ENCODE measurements around the gene SYN1. TPM values are rescaled to one million over a fixed set of nuclear protein-coding genes. Genes with fewer than 3 reads are reported as not detected.

The SYN1 gene
- total RNA-seq, 3 donors from 2014 or later = 0.78 to 4.1 (median 1.6) TPM

DNA sequence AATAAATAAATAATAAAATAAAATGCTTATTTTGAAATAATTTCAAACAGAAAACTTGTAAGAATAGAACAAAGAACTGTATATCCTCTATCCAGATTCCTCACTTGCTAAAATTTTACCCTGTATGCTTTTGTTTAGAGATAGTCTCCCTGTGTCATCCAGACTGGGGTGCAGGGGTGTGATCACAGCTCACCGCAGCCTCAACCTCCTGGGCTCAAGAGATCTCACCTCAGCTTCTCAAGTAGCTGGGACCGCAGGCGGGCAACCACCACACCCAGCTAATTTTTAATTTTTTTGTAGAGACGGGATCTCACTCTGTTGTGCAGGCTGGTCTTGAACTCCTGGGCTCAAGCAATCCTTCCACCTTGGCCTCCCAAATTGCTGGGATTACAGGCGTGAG, 76.2 kb downstream of the SYN1 start:
- Histone ChIP-seq H3K4me1 (ENCODE audit: low read depth) (no peaks in the 10 kb centered on the region), H3K36me3 (ENCODE audit: low read depth) (no peaks in the 10 kb centered on the region), H3K4me3 (no peak overlapping the region), H3K9me3 (no peaks in the 10 kb centered on the region)
- no peak for ATAC-seq
- TF ChIP-seq, protein P1, sequence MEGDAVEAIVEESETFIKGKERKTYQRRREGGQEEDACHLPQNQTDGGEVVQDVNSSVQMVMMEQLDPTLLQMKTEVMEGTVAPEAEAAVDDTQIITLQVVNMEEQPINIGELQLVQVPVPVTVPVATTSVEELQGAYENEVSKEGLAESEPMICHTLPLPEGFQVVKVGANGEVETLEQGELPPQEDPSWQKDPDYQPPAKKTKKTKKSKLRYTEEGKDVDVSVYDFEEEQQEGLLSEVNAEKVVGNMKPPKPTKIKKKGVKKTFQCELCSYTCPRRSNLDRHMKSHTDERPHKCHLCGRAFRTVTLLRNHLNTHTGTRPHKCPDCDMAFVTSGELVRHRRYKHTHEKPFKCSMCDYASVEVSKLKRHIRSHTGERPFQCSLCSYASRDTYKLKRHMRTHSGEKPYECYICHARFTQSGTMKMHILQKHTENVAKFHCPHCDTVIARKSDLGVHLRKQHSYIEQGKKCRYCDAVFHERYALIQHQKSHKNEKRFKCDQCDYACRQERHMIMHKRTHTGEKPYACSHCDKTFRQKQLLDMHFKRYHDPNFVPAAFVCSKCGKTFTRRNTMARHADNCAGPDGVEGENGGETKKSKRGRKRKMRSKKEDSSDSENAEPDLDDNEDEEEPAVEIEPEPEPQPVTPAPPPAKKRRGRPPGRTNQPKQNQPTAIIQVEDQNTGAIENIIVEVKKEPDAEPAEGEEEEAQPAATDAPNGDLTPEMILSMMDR (IDR thresholded peaks at IDR 0.05) = no peak
- no peak for DNase-seq
- intact Hi-C loops (cut with DNase I, micrococcal nuclease) = no loop called here

DNA sequence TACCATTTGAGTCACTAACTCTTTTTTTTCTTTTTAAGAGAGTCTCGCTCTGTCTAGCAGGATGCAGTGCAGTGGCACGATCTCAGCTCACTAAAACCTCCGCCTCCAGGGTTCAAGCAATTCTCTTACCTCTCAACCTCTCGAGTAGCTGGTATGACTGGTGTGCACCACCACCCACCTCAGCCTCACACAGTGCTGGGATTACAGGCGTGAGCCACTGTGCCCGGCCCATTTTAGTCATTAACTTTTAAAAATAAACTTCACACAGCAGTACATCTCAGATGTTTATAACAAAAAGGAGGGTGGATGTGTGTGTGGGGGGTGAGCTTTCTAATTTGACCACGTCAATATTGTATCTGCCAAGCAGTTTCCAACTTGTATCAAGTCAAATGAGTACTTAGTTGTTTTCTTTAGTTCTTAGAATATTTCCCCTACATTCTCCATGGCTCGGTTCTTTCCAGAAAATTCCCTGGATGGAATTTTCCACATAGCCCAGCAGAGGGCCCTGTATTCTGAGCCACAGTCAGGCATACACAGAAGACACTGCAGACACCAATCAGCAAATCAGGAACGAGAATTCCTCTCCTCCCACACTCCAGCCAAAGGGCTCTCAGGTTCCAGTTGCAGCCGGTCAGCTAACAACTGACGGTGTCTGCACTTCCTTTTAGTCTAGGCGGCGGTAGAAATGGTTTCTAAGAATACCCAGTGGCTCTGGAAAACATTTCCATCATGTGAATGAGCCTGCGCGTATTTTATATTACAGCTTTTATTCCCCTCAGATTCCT, 78.7 kb downstream of the SYN1 start:
- Histone ChIP-seq H3K4me3 (no peak overlapping the region), H3K36me3 (ENCODE audit: low read depth) (no peaks in the 10 kb centered on the region), H3K4me1 (ENCODE audit: low read depth) (no peaks in the 10 kb centered on the region), H3K9me3 (no peaks in the 10 kb centered on the region)
- DNase-seq (peak; percentile 65 to 73 (median 67)), ATAC-seq (peak; percentile 100)
- TF ChIP-seq, protein P1 (IDR thresholded peaks at IDR 0.05) = no peak
- intact Hi-C loops (cut with DNase I, micrococcal nuclease) = no loop called here

DNA sequence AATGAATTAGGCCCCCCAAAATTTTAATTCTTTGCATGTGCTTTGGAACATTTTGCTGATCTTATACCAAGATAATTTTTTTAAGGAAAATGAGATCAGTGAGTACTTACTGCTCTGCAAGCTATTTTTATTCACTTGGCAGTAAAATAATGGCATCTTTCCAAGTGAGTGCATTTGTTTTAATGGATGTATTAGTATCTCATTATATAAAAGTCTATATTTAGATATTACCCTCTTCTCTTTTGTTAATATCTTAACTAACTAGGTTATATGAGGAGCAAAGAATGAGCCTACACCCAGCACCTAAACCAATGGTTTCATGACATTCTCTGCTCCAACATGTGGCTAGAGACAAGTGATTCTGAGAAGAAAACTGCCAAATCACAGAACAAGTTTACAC, 79.8 kb downstream of the SYN1 start:
- TF ChIP-seq, protein P1 (IDR thresholded peaks at IDR 0.05) = no peak
- no peaks in the 10 kb centered on the region for H3K36me3 ChIP-seq (ENCODE audit: low read depth)
- DNase-seq (no peak), ATAC-seq (no peak)
- no peak overlapping the region for H3K4me3 ChIP-seq
- no peaks in the 10 kb centered on the region for H3K9me3 ChIP-seq
- no peaks in the 10 kb centered on the region for H3K4me1 ChIP-seq (ENCODE audit: low read depth)
- intact Hi-C loops (cut with DNase I, micrococcal nuclease) = no loop called here

DNA sequence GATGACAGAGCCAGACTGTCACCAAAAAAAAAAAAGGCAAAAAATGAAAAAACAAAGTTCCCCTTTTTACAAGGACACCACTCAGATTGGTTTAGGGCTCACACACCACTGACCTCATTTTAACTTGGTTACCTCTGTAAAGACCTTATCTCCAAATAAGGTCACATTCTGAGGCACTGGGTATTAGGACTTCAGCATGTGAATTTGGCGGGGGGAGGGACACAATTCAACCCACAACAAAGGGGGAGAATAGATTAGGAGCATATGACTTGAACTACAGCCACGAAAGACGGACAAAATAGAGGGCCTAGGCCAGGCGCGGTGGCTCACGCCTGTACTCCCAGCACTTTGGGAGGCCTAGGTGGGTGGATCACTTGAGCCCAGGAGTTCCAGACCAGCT, 89.6 kb downstream of the SYN1 start:
- ATAC-seq (no peak), DNase-seq (no peak)
- H3K4me1 ChIP-seq (ENCODE audit: low read depth) = no peaks in the 10 kb centered on the region
- H3K4me3 ChIP-seq = no peak overlapping the region
- intact Hi-C loops (cut with DNase I, micrococcal nuclease) = no loop called here
- no peaks in the 10 kb centered on the region for H3K36me3 ChIP-seq (ENCODE audit: low read depth)
- TF ChIP-seq, protein P1 (IDR thresholded peaks at IDR 0.05) = no peak
- H3K9me3 ChIP-seq = no peaks in the 10 kb centered on the region

DNA sequence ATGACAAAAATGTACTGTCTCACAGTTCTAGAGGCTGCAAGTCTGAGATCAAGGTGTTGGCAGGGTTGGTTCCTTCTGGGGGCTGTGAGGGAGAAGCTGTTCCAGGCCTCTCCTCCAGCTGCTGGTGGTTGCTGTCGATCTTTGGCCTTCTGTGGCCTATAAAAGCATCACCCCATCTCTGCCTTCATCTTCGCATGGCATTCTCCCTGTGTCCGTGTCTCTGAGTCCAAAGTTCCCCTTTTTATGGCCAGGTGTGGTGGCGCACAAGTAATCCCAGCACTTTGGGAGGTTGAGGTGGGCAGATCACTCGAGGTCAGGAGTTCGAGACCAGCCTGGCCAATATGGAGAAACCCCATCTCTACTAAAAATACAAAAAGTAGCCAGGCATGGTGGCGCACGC, 90.1 kb downstream of the SYN1 start:
- TF ChIP-seq, protein P1 (IDR thresholded peaks at IDR 0.05) = no peak
- no peak overlapping the region for H3K4me3 ChIP-seq
- intact Hi-C loops (cut with DNase I, micrococcal nuclease) = loop anchor here in 1 of 2 donors (10.0 kb wide), 1 partner anchor 335 kb away; the partner anchor contains the start of gene UBA1
- no peaks in the 10 kb centered on the region for H3K4me1 ChIP-seq (ENCODE audit: low read depth)
- DNase-seq = no peak
- no peaks in the 10 kb centered on the region for H3K9me3 ChIP-seq
- peak; percentile 52 for ATAC-seq
- H3K36me3 ChIP-seq (ENCODE audit: low read depth) = no peaks in the 10 kb centered on the region

Data from mucosa of descending colon (tissue), 3 donors.